HG03378 (cell line): Measurements from ENCODE around the gene KDM4B.

Experiments used
- ATAC-seq: cut with Tn5 transposase; IDR thresholded peaks from one replicate; pipeline ENCODE4 v1.9.1; 2021; ENCODE audit warnings: mild to moderate bottlenecking, moderate library complexity; ENCODE audit not compliant: unreplicated experiment

KDM4B gene

GRCh38 chr19:5031231-5032100, 62.6 kb downstream of the KDM4B start:
- no peak for ATAC-seq

- no peak for ATAC-seq
Measured at GRCh38 chr19:5032101-5032967, 63.4 kb downstream of the KDM4B start.

- ATAC-seq, result no peak
Measured at GRCh38 chr19:5035105-5035761, 66.3 kb downstream of the KDM4B start.

- no peak for ATAC-seq
Measured at GRCh38 chr19:5035793-5036697, 67.1 kb downstream of the KDM4B start.

GRCh38 chr19:5036698-5037563, 68.0 kb downstream of the KDM4B start:
- ATAC-seq, result no peak

- no peak for ATAC-seq
Measured at GRCh38 chr19:5037936-5038335, 69.0 kb downstream of the KDM4B start.

GRCh38 chr19:5038631-5039271, 69.8 kb downstream of the KDM4B start:
- no peak for ATAC-seq

GRCh38 chr19:5039642-5040543, 71.0 kb downstream of the KDM4B start:
- ATAC-seq, result no peak

- no peak for ATAC-seq
Measured at GRCh38 chr19:5040544-5041167, 71.7 kb downstream of the KDM4B start.

- no peak for ATAC-seq
Measured at GRCh38 chr19:5041168-5041912, 72.4 kb downstream of the KDM4B start.

- ATAC-seq, result no peak
Measured at GRCh38 chr19:5041913-5042187, 72.9 kb downstream of the KDM4B start.

- ATAC-seq, result no peak
Measured at GRCh38 chr19:5042556-5042955, 73.6 kb downstream of the KDM4B start.

- ATAC-seq, result no peak
Measured at GRCh38 chr19:5045029-5045428, 76.1 kb downstream of the KDM4B start.

- no peak for ATAC-seq
Measured at GRCh38 chr19:5045956-5046338, 77.0 kb downstream of the KDM4B start.

GRCh38 chr19:5046339-5047039, 77.6 kb downstream of the KDM4B start:
- no peak for ATAC-seq

GRCh38 chr19:5047251-5047935, 78.5 kb downstream of the KDM4B start:
- ATAC-seq, result no peak
